H9 (cell line): ENCODE measurements around the gene PITRM1. TPM values are rescaled to one million over a fixed set of nuclear protein-coding genes. Genes with fewer than 3 reads are reported as not detected.
A peak's percentile ranks its signal among the peaks of the same experiment; 100 is the strongest.

Experiments used
- DNase-seq: peaks from one replicate; pipeline ENCODE4 v3.0.0-alpha.2; 2017
- H2AFZ ChIP-seq: one replicate; pipeline ENCODE4 v1.6.1; 2013; ENCODE audit warnings: mild to moderate bottlenecking, low read length, control low read depth, moderate library complexity
- H2AK5ac ChIP-seq: 2 replicates; pipeline ENCODE4 v1.6.1; 2013; ENCODE audit warnings: low read length, control low read depth, mixed read lengths; ENCODE audit not compliant: insufficient read length
- H2BK120ac ChIP-seq: one replicate; pipeline ENCODE4 v1.6.1; 2013; ENCODE audit warnings: low read depth, mild to moderate bottlenecking, low read length, control low read depth, inconsistent platforms; ENCODE audit not compliant: poor library complexity, severe bottlenecking
- H2BK12ac ChIP-seq: 2 replicates; pipeline ENCODE4 v1.6.1; 2013; ENCODE audit warnings: low read length, control low read depth, mixed read lengths, low read depth; ENCODE audit not compliant: insufficient read length
- H2BK15ac ChIP-seq: 2 replicates; pipeline ENCODE4 v1.6.1; 2013; ENCODE audit warnings: low read depth, low read length, control low read depth
- H2BK20ac ChIP-seq: one replicate; pipeline ENCODE4 v1.6.1; 2013; ENCODE audit warnings: low read depth, mild to moderate bottlenecking, low read length, control low read depth, inconsistent platforms; ENCODE audit not compliant: poor library complexity, severe bottlenecking
- H2BK5ac ChIP-seq: 2 replicates; pipeline ENCODE4 v1.6.1; 2013; ENCODE audit warnings: low read length, control low read depth, mixed read lengths; ENCODE audit not compliant: insufficient read length
- H3K14ac ChIP-seq: 2 replicates; pipeline ENCODE4 v1.6.1; 2013; ENCODE audit warnings: low read length, control low read depth; ENCODE audit not compliant: insufficient read depth
- H3K18ac ChIP-seq: 2 replicates; pipeline ENCODE4 v1.6.1; 2013; ENCODE audit warnings: low read depth, mild to moderate bottlenecking, mixed read lengths, low read length, control low read depth; ENCODE audit not compliant: insufficient read length
- H3K23ac ChIP-seq: 2 replicates; pipeline ENCODE4 v1.6.1; 2013; ENCODE audit warnings: low read length, control low read depth, mixed read lengths, low read depth; ENCODE audit not compliant: insufficient read length
- H3K23me2 ChIP-seq: 2 replicates; pipeline ENCODE4 v1.6.1; 2013; ENCODE audit warnings: low read depth, mild to moderate bottlenecking, mixed read lengths, low read length, control low read depth; ENCODE audit not compliant: insufficient read length, poor library complexity, severe bottlenecking
- H3K27ac ChIP-seq: 2 replicates; pipeline ENCODE4 v1.5.1; 2013; ENCODE audit warnings: low read length, control low read depth, mixed read lengths, low read depth; ENCODE audit not compliant: insufficient read length
- H3K27me3 ChIP-seq: 2 replicates; pipeline ENCODE4 v1.6.1; 2013; ENCODE audit warnings: low read length, control low read depth, inconsistent platforms; ENCODE audit not compliant: insufficient read depth
- H3K4ac ChIP-seq: 2 replicates; pipeline ENCODE4 v1.6.1; 2013; ENCODE audit warnings: low read depth, mild to moderate bottlenecking, control low read depth, inconsistent platforms, low read length, moderate library complexity
- H3K4me1 ChIP-seq: 2 replicates; pipeline ENCODE4 v1.6.1; 2013; ENCODE audit warnings: low read length, control low read depth, inconsistent platforms; ENCODE audit not compliant: insufficient read depth
- H3K4me2 ChIP-seq: 2 replicates; pipeline ENCODE4 v1.6.1; 2013; ENCODE audit warnings: low read length, control low read depth, mixed read lengths; ENCODE audit not compliant: insufficient read length, insufficient read depth
- H3K56ac ChIP-seq: 2 replicates; pipeline ENCODE4 v1.6.1; 2013; ENCODE audit warnings: low read depth, mild to moderate bottlenecking, mixed read lengths, low read length, control low read depth; ENCODE audit not compliant: insufficient read length
- H3K79me1 ChIP-seq: 2 replicates; pipeline ENCODE4 v1.6.1; 2013; ENCODE audit warnings: low read depth, mild to moderate bottlenecking, moderate library complexity, low read length, control low read depth, inconsistent platforms; ENCODE audit not compliant: insufficient read depth, poor library complexity, severe bottlenecking
- H3K79me2 ChIP-seq: 2 replicates; pipeline ENCODE4 v1.6.1; 2013; ENCODE audit warnings: low read length, control low read depth, inconsistent platforms; ENCODE audit not compliant: insufficient read depth
- H3K9ac ChIP-seq: 2 replicates; pipeline ENCODE4 v1.6.1; 2013; ENCODE audit warnings: low read length, control low read depth, mixed read lengths; ENCODE audit not compliant: insufficient read length; ENCODE audit errors: extremely low read depth
- H3K9me3 ChIP-seq: one replicate; pipeline ENCODE4 v1.6.1; 2013; ENCODE audit warnings: low read depth, low read length, inconsistent platforms; ENCODE audit not compliant: control insufficient read depth
- H3T11ph ChIP-seq: one replicate; pipeline ENCODE4 v1.6.1; 2013; ENCODE audit warnings: mild to moderate bottlenecking, low read length, control low read depth, inconsistent platforms
- H4K20me1 ChIP-seq: one replicate; pipeline ENCODE4 v1.6.1; 2013; ENCODE audit not compliant: control insufficient read depth, insufficient read length, insufficient read depth
- H4K5ac ChIP-seq: 2 replicates; pipeline ENCODE4 v1.6.1; 2013; ENCODE audit warnings: low read depth, mild to moderate bottlenecking, mixed read lengths, low read length, control low read depth; ENCODE audit not compliant: insufficient read length
- H4K8ac ChIP-seq: replicated peaks from 2 replicates; pipeline ENCODE4 v1.6.1; 2013; ENCODE audit warnings: low read length, control low read depth, mixed read lengths, low read depth; ENCODE audit not compliant: insufficient read length
- H4K91ac ChIP-seq: 2 replicates; pipeline ENCODE4 v1.6.1; 2013; ENCODE audit warnings: low read depth, mild to moderate bottlenecking, moderate library complexity, mixed read lengths, low read length, control low read depth; ENCODE audit not compliant: insufficient read length
- H3K27ac Mint-ChIP-seq, 3 experiments: 2 replicates in 2 of 3; 3 replicates in 1 of 3; pipeline ENCODE4 v1.8.0; 2020 to 2021; ENCODE audit warnings: mixed read lengths in 3 of 3, mild to moderate bottlenecking in 1 of 3, moderate library complexity in 1 of 3
- H3K27me3 Mint-ChIP-seq: 2 replicates; pipeline ENCODE4 v1.8.0; 2021; ENCODE audit warnings: low read depth, mild to moderate bottlenecking, moderate library complexity, mixed read lengths
- H3K36me3 Mint-ChIP-seq, 3 experiments: 2 replicates in 2 of 3; 3 replicates in 1 of 3; pipeline ENCODE4 v1.8.0; 2020 to 2021; ENCODE audit warnings: low read depth in 3 of 3, mixed read lengths in 3 of 3; ENCODE audit not compliant: insufficient read depth in 1 of 3
- H3K4me1 Mint-ChIP-seq, 2 experiments: 2 replicates each; pipeline ENCODE4 v1.8.0; 2020; ENCODE audit warnings: mixed read lengths in 2 of 2
- H3K4me3 Mint-ChIP-seq, 2 experiments: 2 replicates in 1 of 2; 3 replicates in 1 of 2; pipeline ENCODE4 v1.8.0; 2020 to 2021; ENCODE audit warnings: mild to moderate bottlenecking in 2 of 2, mixed read lengths in 2 of 2, moderate library complexity in 1 of 2
- H3K9me3 Mint-ChIP-seq, 2 experiments: 2 replicates in 1 of 2; 3 replicates in 1 of 2; pipeline ENCODE4 v1.8.0; 2020; ENCODE audit warnings: mild to moderate bottlenecking in 2 of 2, mixed read lengths in 2 of 2, moderate library complexity in 1 of 2
- CTCF ChIP-seq: fragments of 200-600 bp; sonication (generic); conservative IDR thresholded peaks from 3 replicates; pipeline ENCODE4 v1.8.0; 2021; ENCODE audit warnings: antibody characterized with exemption, mild to moderate bottlenecking
- WGBS: extraction: QIAGEN DNeasy Blood & Tissue Kit; methylation state at CpG from one replicate; pipeline ENCODE4 v1.1.7; 2013; ENCODE audit warnings: missing lambda C conversion rate, low lambda C conversion rate, mixed read lengths; ENCODE audit not compliant: insufficient read length; ENCODE audit errors: extremely low coverage; 5-methylcytosine and 5-hydroxymethylcytosine counted together
- total RNA-seq: library from RNA; stranded (reverse); gene quantifications from 2 replicates; pipeline ENCODE4 v1.2.1, GENCODE V29; 2021

Gene PITRM1
- total RNA-seq, 1 experiment from 2014 or later = 27.8 TPM

GRCh38 chr10:3116508-3117100, 56.0 kb downstream of the PITRM1 start:
- no peaks in the 10 kb centered on the region for H3K9me3 Mint-ChIP-seq
- Histone ChIP-seq H4K5ac (no peak overlapping the region), H3K18ac (no peak overlapping the region), H2BK20ac (no peak overlapping the region), H3K27me3 (no peaks in the 10 kb centered on the region), H3K56ac (no peak overlapping the region), H3K27ac (no peak overlapping the region), H2BK5ac (no peak overlapping the region), H4K8ac (no peak overlapping the region), H3K79me1 (no peaks in the 10 kb centered on the region), H3T11ph (no peak overlapping the region), H3K14ac (no peak overlapping the region), H3K9me3 (no peaks in the 10 kb centered on the region), H4K91ac (no peak overlapping the region), H3K4me1 (no peaks in the 10 kb centered on the region), H3K23me2 (no peaks in the 10 kb centered on the region), H2AFZ (no peak overlapping the region), H2BK15ac (no peak overlapping the region), H3K23ac (no peak overlapping the region), H2AK5ac (no peak overlapping the region), H4K20me1 (no peaks in the 10 kb centered on the region), H3K4me2 (no peak overlapping the region), H3K9ac (no peak overlapping the region), H2BK12ac (no peak overlapping the region), H2BK120ac (no peak overlapping the region), H3K79me2 (no peaks in the 10 kb centered on the region), H3K4ac (no peak overlapping the region)
- peaks cover 58 to 86% (median 85%) of the 10 kb centered on the region in 3 experiments for H3K36me3 Mint-ChIP-seq
- no peak for DNase-seq
- no peaks in the 10 kb centered on the region for H3K4me1 Mint-ChIP-seq
- no peak overlapping the region for H3K4me3 Mint-ChIP-seq
- WGBS = no CpG with 5 or more reads among the region's 20 CpGs
- TF ChIP-seq CTCF = no peak
- peak overlapping the region in 2 of 3 experiments; percentile 12 to 53; a peak in 3 of 7 replicates for H3K27ac Mint-ChIP-seq
- H3K27me3 Mint-ChIP-seq = no peaks in the 10 kb centered on the region
